HG02852 (cell line): ENCODE measurements around the gene WIPF3.
"Not testable (repeated sequence)": the region's sequence is repeated elsewhere in the genome, so short reads cannot be mapped to it uniquely, and the experiment has no call there.

Experiments used
- ATAC-seq: cut with Tn5 transposase; IDR thresholded peaks from one replicate; pipeline ENCODE4 v1.9.1; 2021; ENCODE audit warnings: mild to moderate bottlenecking, moderate library complexity; ENCODE audit not compliant: unreplicated experiment

The WIPF3 gene

DNA sequence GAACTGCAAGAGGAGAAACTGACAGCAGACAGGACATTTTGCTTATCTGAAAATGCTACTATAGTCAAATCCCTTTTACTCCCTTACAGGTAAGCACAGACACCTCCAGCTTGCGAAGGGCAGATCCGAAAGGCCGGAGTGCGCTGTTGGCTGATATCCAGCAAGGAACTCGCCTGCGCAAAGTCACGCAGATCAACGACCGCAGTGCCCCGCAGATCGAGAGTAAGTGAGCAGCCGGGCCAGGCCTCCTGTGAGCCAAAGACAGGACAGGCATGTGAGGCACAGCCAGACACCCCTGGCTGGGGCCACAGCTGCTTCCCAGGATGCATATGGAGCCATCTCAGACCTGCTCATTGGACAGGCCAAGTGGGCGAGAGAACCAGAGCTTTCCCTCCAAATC lies 69.4 kb downstream of the WIPF3 start:
- ATAC-seq, result no peak

DNA sequence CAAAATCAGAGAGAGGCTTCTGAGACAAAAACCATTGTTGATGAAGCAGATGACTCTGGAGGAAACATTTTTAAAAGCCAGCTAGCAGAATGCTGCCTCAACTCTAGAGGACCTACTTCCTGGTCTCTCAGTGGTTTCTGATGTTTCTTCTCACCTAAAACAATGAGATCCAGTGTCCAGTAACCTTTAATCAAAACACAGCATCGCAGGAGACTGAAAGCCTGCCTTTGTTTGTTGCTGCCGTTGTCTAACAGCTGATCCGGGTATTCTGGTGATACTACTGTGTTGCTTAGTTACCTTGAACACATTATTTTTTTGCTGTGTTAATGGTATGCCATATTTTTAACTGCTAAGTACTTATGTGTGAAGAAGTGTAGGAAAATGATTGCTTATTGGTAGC lies 70.9 kb downstream of the WIPF3 start:
- no peak for ATAC-seq

DNA sequence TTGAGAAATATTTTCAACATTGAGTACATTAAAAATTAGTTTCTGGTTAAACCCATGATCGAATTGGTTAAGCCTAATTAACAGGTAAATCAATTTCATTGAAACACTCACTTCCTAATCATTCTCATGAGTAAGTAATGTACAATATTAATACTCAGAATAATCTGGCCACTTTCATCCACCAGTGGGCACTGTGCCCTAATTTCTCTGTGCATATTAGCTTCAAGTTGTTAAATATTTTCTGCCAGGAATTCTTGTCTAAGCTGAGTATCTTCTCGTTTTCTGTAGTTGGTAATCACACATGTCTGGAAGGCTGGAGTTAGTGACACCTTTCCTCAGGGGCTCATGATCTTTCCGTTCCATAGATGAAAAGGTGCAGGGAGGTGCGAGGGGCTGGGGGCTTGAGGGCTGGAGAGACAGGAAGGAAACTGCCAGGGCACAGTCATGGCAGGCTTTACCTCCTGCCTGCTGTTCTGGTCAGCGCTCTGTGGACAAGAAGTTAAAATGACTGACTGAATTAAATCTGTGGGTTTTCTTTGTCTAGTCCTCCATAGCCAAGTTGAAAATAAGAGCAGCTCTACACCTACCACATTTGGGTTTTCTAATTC lies 71.9 kb downstream of the WIPF3 start:
- ATAC-seq, result no peak

DNA sequence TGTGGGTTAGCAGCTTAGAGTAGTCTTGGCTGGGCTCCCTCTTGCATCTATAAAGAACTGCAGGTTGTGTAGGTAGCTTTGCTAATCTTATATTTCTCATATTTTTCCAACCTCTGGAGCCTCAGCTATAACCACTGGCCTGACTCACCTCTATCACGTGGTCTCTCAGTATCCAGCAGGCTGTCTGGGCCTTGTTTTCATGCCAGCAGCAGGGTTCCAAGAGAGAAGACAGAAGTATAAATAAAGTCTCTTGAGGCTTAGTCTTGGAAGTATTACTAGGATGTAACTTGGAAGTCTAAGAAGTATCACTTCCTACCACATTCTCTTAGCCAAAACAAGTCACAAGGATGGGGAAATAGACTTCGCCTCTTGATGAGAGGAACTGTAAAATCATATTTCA lies 73.3 kb downstream of the WIPF3 start:
- no peak for ATAC-seq

DNA sequence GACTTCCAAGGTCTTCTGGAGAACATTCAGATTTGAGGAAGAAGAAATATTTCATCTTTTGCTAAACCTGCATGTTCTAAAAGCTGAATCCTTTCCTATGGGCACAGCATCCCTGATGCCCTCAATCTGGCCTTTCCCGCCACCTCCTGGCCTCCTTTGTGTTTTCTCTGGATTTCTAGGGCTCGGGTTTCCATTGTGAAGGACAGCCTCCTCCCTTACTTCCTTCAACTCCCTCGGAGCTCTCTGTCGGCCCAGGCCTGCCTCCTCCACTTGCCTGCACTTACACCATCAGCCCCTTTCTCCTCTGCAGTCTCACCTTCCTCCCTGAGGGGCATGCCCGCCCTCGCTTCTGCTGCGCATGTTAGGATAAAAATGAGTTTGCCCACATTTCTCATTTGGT lies 75.4 kb downstream of the WIPF3 start:
- no peak for ATAC-seq

DNA sequence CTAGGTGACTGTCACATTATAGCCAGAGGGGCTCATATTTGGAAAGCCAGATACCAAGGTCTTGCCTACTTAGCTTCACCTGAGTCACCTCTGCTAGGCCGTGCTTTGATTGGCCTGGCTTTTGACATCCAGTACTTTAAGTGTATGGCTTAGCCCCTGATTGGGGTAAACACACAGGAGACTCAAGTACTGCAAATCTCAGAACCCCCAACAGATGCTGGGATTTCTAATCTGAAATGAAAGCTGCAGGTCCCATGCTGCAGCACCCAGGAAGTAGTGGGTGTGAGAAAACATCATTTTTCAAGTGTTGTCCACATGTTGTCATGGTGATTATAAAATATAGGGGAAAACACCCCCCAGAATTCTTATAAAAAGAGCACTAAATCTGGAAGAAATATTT lies 76.2 kb downstream of the WIPF3 start:
- ATAC-seq, result no peak

DNA sequence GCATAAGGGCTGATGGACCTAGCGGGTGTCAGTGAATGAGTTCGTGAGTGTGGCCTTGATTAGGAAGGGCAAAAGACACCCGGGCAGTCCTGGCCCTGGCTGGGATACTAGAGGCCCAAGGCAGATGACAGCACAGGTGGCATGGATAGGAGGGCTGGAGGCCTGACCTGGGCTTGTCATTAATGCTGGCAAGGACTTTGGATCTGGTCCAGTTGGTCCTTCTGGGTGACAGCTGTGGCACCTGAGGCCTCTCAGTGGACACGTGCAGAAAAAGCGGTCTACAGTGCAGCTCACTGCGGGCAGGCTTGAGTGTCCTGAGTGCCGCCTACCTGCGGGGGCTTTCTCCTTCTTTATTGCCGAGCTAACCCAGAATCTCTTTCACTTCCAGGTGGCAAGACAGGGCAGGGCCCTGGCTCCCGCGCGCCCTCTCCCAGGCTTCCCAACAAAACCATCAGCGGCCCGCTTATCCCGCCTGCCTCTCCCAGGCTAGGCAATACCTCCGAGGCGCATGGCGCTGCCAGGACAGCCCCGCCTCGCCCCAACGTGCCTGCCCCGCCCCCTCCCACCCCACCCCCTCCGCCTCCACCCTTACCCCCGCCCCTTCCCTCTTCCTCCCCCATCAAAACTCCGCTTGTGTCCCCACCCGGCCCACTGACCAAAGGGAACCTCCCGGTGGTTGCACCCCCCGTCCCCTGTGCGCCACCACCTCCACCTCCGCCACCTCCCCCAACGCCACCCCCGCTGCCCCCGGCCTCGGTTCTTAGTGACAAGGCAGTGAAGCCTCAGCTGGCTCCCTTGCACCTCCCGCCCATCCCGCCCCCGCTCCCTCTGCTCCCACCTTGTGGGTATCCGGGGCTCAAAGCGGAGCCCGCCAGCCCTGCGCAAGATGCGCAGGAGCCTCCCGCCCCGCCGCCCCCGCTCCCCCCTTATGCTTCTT lies 77.4 kb downstream of the WIPF3 start:
- no peak for ATAC-seq

DNA sequence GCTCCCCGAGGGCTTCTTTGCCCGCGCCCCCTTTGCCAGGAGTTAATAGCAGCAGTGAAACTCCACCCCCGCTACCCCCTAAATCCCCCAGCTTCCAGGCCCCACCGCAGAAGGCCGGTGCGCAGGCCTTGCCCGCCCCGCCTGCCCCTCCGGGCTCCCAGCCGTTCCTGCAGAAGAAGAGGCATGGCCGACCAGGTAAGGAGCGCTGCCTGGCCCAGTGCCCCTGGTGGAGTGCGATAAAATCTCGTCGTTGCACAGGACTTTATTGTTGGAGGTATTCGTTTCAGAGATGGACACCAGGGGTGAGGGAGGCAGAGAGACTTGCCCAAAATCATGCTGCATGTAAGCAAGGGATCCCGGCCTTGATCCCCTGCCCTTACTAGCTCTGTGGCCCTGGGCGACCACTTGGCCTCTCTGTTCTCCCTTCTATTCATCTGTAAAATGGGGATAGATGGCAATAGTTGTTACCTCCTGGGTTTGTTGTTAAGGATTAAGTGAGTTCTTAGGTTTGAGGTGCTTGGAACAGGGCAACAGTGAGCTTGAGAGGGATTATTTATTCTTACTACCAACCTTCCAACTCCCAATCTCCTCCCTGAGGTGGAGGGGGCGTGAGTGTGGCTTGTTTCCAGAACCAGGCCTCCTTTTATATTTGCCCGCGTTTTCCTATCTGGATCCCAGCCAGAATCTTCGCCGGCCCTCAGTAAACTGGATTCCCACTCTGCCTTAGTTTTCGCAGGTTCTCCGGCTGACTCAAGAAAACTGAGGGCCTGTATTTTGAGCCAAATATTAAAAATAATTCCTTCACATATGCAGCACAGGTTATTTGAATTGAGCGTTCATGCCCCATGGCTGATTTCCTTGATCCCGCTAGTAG lies 78.3 kb downstream of the WIPF3 start:
- ATAC-seq, result no peak

DNA sequence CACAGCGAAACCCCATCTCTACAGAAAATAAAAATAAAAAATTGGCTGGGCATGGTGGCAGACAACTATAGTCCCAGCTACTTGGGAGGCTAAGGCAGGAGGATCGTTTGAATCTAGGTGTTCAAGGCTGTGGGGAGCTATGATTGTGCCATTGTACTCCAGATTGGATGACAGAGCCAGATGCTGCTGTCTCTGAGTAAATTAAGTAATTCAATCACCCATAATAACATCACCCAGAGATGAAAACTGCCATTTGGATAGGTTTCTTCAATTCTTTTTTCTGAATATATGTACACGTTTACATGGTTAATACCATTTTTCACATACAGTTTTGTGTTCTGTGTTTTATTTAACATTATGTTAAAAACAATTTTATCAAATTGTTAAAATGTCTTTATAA lies 79.3 kb downstream of the WIPF3 start:
- no peak for ATAC-seq

DNA sequence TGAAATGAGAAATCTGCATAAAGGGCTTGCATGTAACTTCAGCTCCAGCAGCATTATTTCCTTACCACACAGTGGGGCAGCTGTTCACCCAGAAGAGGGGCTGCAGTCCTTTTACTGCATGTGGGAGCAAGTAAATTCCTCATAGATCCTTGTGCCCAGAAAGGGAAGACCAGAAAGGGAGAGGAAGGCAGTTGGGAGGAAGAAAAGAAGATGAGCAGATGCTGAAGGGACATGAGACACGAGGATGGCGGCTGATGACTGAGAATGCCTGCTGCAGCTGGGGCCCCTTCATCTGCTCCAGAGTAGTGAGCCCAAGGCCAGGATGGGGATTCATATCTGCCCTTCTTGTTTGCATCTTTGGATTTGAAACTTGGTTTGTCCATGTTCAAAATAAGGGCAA lies 80.5 kb downstream of the WIPF3 start:
- ATAC-seq, result no peak

DNA sequence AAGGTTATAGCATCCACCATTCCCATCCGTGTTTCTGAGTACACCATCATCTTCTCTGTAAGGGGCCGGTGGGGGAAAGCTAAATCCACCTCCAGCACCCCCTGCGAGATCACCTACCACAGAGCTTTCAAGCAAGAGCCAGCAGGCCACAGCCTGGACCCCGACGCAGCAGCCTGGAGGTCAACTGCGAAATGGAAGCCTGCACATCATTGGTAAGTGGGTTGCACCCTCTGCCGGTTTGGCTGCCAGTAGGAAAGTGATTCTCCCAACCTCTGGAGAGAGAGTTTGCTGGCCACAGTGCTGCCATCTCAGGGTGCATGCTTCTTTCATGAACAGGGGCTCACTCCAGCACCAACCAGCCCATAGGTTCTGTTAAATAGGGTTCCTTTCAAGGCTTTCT lies 81.7 kb downstream of the WIPF3 start:
- ATAC-seq, result no peak

DNA sequence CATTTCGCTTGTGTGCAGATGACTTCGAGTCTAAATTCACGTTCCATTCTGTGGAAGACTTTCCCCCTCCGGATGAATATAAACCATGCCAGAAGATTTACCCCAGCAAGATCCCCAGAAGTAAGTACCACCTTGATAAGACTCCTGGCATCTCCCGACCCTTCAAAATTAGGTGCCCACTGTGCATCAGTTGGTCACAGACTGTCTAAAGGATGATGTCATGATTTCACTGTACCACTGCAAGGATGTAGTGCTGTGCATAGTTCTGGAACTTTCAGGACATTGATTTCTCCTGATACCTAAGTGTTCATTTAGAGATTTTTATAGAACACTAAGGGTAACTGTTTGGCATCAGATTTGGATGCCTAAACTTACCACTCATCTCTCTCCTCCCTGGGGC lies 83.0 kb downstream of the WIPF3 start:
- no peak for ATAC-seq

DNA sequence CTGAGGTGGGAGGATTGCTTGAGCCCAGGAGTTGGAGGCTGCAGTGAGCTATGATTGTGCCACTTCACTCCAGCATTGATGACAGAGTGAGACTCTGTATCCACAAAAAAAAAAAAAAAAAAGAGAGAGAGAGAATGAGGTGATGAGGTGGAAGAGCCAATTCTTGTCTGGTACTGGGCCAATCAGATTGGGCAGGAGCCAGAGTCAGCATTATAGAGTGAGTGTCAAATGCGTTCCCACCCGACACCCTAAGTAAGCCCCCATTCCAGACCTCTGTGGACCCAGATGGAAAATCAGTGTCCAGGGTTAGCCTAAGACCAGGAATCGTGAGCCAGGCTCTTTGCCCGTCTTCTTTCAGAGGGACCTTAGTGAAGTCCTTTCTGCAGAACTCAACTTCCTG lies 83.9 kb downstream of the WIPF3 start:
- ATAC-seq, result no peak

DNA sequence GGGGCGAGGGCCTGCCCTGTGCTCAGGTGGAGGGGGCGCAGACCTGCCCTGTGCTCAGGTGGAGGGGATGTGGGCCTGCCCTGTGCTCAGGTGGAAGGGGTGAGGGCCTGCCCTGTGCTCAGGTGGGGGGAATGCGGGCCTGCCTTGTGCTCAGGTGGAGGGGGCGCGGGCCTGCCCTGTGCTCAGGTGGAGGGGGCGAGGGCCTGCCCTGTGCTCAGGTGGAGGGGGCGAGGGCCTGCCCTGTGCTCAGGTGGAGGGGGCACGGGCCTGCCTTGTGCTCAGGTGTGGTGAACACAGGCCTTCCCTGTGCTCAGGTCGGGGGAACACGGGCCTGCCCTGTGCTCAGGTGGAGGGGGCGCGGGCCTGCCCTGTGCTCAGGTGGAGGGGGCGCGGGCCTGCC lies 84.5 kb downstream of the WIPF3 start:
- not testable (repeated sequence) for ATAC-seq

DNA sequence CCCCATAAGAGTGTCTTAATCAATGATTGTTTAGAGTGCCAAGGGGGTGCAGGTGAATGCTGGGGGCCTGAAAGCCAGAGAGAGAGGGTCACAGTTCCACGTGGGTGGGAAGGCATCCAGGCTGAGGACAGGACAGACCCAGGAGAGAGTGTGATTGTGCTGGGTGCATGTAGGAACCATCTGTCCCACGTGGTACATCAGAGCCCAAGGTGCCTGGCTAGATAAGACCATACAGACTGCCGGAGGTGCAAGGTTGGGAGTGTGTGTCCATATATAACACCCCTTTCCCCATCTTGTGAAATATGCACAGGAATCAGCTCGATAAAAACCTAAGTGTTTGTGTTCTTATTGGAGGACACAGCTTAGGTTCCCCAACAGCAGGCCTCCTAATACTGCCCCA lies 85.5 kb downstream of the WIPF3 start:
- no peak for ATAC-seq

DNA sequence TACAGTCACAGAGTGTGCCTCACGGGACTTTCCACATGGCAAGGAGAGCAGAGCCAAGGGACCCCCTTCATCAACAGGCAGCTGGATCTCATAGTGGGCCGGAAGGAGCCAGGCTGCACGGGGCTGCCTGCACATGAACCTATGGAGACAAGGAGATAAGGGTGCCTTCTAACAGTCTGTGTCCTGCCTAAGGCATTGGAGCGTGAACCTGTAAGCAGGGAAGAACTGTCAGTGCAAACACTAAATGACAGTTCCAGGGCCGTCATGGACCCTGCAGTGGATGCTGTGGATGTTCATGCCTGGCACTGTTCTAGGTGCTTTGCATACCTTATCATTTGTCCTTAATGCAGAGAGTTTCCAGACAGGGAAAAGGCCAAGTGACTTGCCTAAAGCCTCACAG lies 85.9 kb downstream of the WIPF3 start:
- ATAC-seq, result no peak

DNA sequence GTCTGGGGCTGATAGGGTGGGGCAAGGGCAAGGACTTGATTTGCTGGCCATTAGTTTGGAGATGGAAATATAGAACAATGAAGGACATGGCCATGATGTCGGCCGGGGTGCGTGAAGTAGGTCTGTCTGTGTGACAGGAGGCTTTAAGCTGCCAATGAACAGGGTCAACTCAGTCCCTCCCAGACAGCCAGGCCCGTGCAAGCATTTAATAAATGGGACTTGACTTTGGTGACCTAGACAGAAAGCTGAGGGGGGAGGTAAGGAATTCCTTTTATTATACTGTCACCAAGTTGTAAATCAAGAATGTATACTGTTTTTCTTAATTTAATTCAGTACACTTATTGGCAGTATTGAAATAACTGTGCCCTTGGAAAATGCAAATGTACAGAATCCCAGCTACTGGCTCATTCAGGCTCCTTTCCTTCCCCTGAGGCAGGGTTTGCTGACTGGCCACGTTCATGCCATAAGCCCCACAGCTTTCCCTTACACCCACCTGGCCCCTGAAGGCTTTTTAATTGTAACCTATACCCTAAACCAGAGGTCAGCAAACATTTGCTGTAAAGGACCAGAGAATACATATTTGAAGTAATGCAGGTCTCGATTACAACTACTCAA lies 87.2 kb downstream of the WIPF3 start:
- ATAC-seq, result no peak

DNA sequence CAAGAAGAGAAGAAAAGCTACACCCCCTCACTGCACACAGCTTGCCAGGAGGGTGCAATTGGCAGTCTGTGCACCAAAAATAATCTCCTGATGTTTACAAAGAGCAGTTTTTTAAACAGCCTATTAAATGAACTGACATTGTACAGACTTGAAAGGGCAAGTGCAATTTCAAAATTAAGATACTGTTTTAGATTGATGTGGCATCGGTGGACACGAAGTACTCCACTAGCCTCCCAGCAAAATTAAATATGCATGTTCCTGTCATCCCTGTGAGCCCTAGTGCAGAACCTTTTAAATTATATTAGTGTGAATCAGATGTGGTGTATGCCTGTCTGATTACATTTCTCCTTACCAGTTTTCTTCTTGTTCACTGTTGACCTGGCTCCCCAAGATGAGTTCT lies 87.9 kb downstream of the WIPF3 start:
- no peak for ATAC-seq

DNA sequence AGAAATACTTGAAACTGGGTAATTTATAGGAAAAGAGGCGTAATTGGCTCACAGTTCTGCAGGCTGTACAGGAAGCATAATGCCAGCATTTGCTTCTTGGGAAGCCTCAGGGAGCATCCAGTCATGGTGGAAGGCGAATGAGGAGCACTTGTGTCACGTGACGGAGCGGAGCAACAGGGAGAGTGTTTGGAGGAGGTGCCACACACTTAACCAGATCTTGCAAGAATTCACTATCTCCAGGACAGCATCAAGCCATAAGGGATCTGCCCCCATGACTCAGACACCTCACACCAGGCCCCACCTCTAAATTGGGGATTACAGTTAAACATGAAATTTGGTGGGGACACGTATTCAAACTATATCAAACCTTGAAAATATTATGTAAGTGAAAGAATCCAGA lies 89.3 kb downstream of the WIPF3 start:
- no peak for ATAC-seq

DNA sequence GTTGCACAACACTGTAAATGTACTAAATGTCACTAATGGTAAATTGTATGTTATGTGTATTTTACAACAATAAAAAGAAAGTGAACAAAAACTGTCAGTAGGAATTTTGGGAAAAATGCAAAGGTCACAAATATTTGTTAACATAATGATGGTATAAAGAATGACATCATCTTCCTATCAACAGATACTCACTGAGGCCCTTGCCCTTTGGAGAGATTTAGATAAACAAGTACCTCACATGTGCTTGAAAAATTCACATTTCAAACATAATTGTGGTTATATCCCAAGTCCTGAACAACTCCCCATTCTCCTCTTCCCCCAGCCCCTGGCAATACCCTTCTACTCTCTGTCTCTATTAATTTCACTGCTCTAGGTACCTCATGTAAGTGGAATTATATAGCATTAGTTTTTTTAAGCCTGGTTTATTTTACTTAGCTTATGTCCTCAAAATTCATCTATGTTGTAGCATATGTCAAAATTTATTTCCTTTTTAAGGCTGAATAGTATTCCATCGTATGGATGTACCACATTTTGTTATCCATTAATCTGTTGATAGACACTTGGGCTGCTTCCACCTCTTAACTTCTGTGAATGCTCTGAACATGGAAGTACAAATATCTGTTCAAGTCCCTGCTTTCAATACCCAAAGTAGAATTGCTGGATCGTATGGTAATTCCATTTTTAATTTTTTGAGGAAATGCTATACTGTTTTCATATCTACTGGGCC lies 90.5 kb downstream of the WIPF3 start:
- ATAC-seq, result no peak

DNA sequence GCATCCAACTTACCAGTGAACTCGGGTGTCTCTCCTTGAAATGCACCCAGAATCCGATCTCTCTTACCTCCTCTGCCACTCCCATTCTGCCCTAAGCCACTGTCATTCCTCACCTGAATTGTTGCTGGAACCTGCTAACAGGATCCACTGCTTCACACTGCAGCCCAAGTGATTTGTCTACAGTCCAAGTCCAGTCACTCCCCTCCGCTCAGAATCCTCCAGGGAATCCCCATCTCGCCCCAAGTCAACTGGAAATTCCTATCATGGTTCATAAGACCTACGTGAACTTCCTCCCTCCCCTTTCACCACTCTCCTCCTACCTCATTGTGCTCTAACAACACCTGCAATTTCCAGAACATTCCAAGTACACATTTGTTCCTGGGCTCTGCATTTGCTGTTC lies 92.0 kb downstream of the WIPF3 start:
- ATAC-seq, result no peak
